CD14-positive monocyte (primary cell): ENCODE results near the gene SLC22A6. TPM values are rescaled to one million over a fixed set of nuclear protein-coding genes. Genes with fewer than 3 reads are reported as not detected.

ENCODE experiments used
- DNase-seq, 3 donors: peaks; one replicate each; pipeline ENCODE4 v3.0.0-alpha.2; 2011 to 2022
- H2AFZ ChIP-seq: 2 replicates; pipeline ENCODE4 v1.6.0; 2012; ENCODE audit warnings: mild to moderate bottlenecking, low read depth, low read length, inconsistent platforms; ENCODE audit not compliant: insufficient read depth, poor library complexity, severe bottlenecking
- H3K27ac ChIP-seq, 2 donors: 1 replicate in 1 of 2; 2 replicates in 1 of 2; pipeline ENCODE4 v1.5.1; 2012 to 2013; ENCODE audit warnings: low read length in 2 of 2, control low read depth in 1 of 2, inconsistent platforms in 1 of 2, low read depth in 1 of 2, mild to moderate bottlenecking in 1 of 2
- H3K27me3 ChIP-seq, 2 donors: one replicate each; pipeline versions ENCODE4 v1.6.0 to v1.6.1; 2011 to 2013; ENCODE audit warnings: low read length in 2 of 2; ENCODE audit not compliant: control insufficient read depth in 2 of 2, insufficient read depth in 2 of 2
- H3K36me3 ChIP-seq, 2 donors: replicated peaks in 1 of 2; 1 replicate in 1 of 2; 2 replicates in 1 of 2; pipeline versions ENCODE4 v1.5.1 to v1.6.1; 2012 to 2013; ENCODE audit warnings: low read length in 2 of 2, control low read depth in 1 of 2, inconsistent platforms in 1 of 2, mild to moderate bottlenecking in 1 of 2; ENCODE audit not compliant: insufficient read depth in 2 of 2, control insufficient read depth in 1 of 2
- H3K4me1 ChIP-seq, 2 donors: 1 replicate in 1 of 2; 2 replicates in 1 of 2; pipeline versions ENCODE4 v1.5.1 to v1.6.1; 2012 to 2013; ENCODE audit warnings: low read length in 2 of 2, control low read depth in 1 of 2, inconsistent platforms in 1 of 2, mild to moderate bottlenecking in 1 of 2, moderate library complexity in 1 of 2; ENCODE audit not compliant: insufficient read depth in 2 of 2, control insufficient read depth in 1 of 2
- H3K4me2 ChIP-seq: replicated peaks from 2 replicates; pipeline ENCODE3; 2012; ENCODE audit warnings: low read length, moderate library complexity, mild to moderate bottlenecking; ENCODE audit not compliant: poor library complexity, severe bottlenecking; ENCODE audit errors: extremely low read depth
- H3K4me3 ChIP-seq, 3 experiments: fragments of 200-600 bp in 1 of 3; sonication (generic) in 1 of 3; replicated peaks in 1 of 3; 1 replicate in 2 of 3; 2 replicates in 1 of 3; pipeline ENCODE4 v1.5.1; 2011 to 2013; ENCODE audit warnings: low read length in 3 of 3, mild to moderate bottlenecking in 3 of 3, control low read depth in 2 of 3, low read depth in 2 of 3, inconsistent platforms in 1 of 3, moderate library complexity in 1 of 3
- H3K79me2 ChIP-seq: 2 replicates; pipeline ENCODE4 v1.6.0; 2012; ENCODE audit warnings: mild to moderate bottlenecking, control low read depth, inconsistent platforms, low read length, moderate library complexity; ENCODE audit not compliant: insufficient read depth
- H3K9ac ChIP-seq: 2 replicates; pipeline ENCODE4 v1.6.0; 2017; ENCODE audit warnings: low read length, mild to moderate bottlenecking; ENCODE audit not compliant: insufficient read depth, poor library complexity, severe bottlenecking
- H3K9me3 ChIP-seq, 2 donors: replicated peaks in 1 of 2; 1 replicate in 1 of 2; 2 replicates in 1 of 2; pipeline versions ENCODE4 v1.5.1 to v1.6.1; 2012 to 2013; ENCODE audit warnings: low read length in 2 of 2, control low read depth in 1 of 2; ENCODE audit not compliant: control insufficient read depth in 1 of 2, insufficient read depth in 1 of 2
- H4K20me1 ChIP-seq: 2 replicates; pipeline ENCODE4 v1.6.0; 2012; ENCODE audit warnings: mild to moderate bottlenecking, low read length, control low read depth, moderate library complexity; ENCODE audit not compliant: insufficient read depth
- H3K27ac Mint-ChIP-seq, 7 donors: one replicate each; pipeline ENCODE4 v1.8.0; 2020; ENCODE audit warnings: mild to moderate bottlenecking in 7 of 7, mixed read lengths in 7 of 7, moderate library complexity in 6 of 7, inconsistent platforms in 2 of 7
- H3K27me3 Mint-ChIP-seq, 3 donors: one replicate each; pipeline ENCODE4 v1.8.0; 2021 to 2022; ENCODE audit warnings: low read depth in 3 of 3, mild to moderate bottlenecking in 3 of 3, mixed read lengths in 3 of 3, moderate library complexity in 3 of 3, inconsistent platforms in 1 of 3
- H3K36me3 Mint-ChIP-seq, 2 donors: one replicate each; pipeline ENCODE4 v1.8.0; 2020; ENCODE audit warnings: mixed read lengths in 2 of 2, inconsistent platforms in 1 of 2, mild to moderate bottlenecking in 1 of 2
- H3K4me1 Mint-ChIP-seq: one replicate; pipeline ENCODE4 v1.8.0; 2020; ENCODE audit warnings: mild to moderate bottlenecking, mixed read lengths
- H3K4me3 Mint-ChIP-seq, 2 donors: one replicate each; pipeline ENCODE4 v1.8.0; 2020; ENCODE audit warnings: mild to moderate bottlenecking in 2 of 2, mixed read lengths in 2 of 2, moderate library complexity in 1 of 2
- H3K9me3 Mint-ChIP-seq, 7 donors: one replicate each; pipeline ENCODE4 v1.8.0; 2020 to 2022; ENCODE audit warnings: mixed read lengths in 7 of 7, mild to moderate bottlenecking in 6 of 7, moderate library complexity in 6 of 7, inconsistent platforms in 2 of 7
- CTCF ChIP-seq: fragments of 200-600 bp; IDR thresholded peaks from one replicate; pipeline ENCODE4 v1.8.0; 2022; ENCODE audit warnings: antibody characterized with exemption, mild to moderate bottlenecking
- WGBS: methylation state at CpG from one replicate; pipeline ENCODE4 v1.1.5; 2013; ENCODE audit warnings: missing lambda C conversion rate; ENCODE audit not compliant: insufficient coverage; 5-methylcytosine and 5-hydroxymethylcytosine counted together
- intact Hi-C, 2 donors: fragments of 100-400 bp; cut with micrococcal nuclease; formaldehyde crosslinking; loops; one replicate each; pipeline versions ENCODE4 v1.15.0 to v1.15.1; 2023
- polyA plus RNA-seq, 3 donors: library from polyadenylated mRNA; depleted of rRNA in 1 of 3; unstranded in 2 of 3; stranded (reverse) in 1 of 3; fragments of 300-500 nt in 2 of 3; fragments of >200 nt in 1 of 3; fragmentation: Illumina TruSeq in 2 of 3; gene quantifications; 1 replicate in 2 of 3; 2 replicates in 1 of 3; pipeline ENCODE4 v1.2.3, GENCODE V29; 2012 to 2021
- small RNA-seq: library from RNA; depleted of rRNA; stranded (forward); fragments of <200 nt; gene quantifications from one replicate; pipeline ENCODE3, GENCODE V24; 2012; ENCODE audit warnings: low read depth; ENCODE audit not compliant: insufficient read length

The SLC22A6 gene
- polyA plus RNA-seq, 3 donors, result not detected

- Histone ChIP-seq H3K4me1 (peaks cover 6 to 17% of the 10 kb centered on the region in 2 donors), H3K4me3 (no peak overlapping the region), H3K9ac (no peak overlapping the region), H3K4me2 (no peak overlapping the region), H4K20me1 (no peaks in the 10 kb centered on the region), H3K36me3 (no peaks in the 10 kb centered on the region), H3K79me2 (no peaks in the 10 kb centered on the region), H3K27ac (no peak overlapping the region), H2AFZ (no peak overlapping the region), H3K9me3 (peaks cover 0 to 30% of the 10 kb centered on the region in 2 donors), H3K27me3 (peaks cover 40 to 72% of the 10 kb centered on the region in 2 donors)
- H3K4me3 Mint-ChIP-seq, result peak overlapping the region in 1 of 2 donors; percentile 72
- H3K4me1 Mint-ChIP-seq, result peaks cover 20% of the 10 kb centered on the region
- TF ChIP-seq CTCF, result no peak
- WGBS, result 23% methylated on average over 5 of the region's 13 CpGs
- intact Hi-C loops, result no loop called here
- H3K27ac Mint-ChIP-seq, result no peak overlapping the region
- peaks cover 0 to 14% (median 4%) of the 10 kb centered on the region in 7 donors for H3K9me3 Mint-ChIP-seq
- peaks cover 71 to 77% (median 76%) of the 10 kb centered on the region in 3 donors for H3K27me3 Mint-ChIP-seq
- DNase-seq, result no peak
- H3K36me3 Mint-ChIP-seq, result no peaks in the 10 kb centered on the region
These were observed 56.8 kb downstream of the SLC22A6 start for GRCh38 chr11:62928011-62928410.

GRCh38 chr11:62926680-62927455, 57.9 kb downstream of the SLC22A6 start:
- peaks cover 6 to 17% of the 10 kb centered on the region in 2 donors for H3K4me1 ChIP-seq
- H3K9me3 ChIP-seq, result peaks cover 0 to 30% of the 10 kb centered on the region in 2 donors
- peaks cover 20% of the 10 kb centered on the region for H3K4me1 Mint-ChIP-seq
- no peak overlapping the region for H3K27ac Mint-ChIP-seq
- peaks cover 0 to 19% (median 4%) of the 10 kb centered on the region in 7 donors for H3K9me3 Mint-ChIP-seq
- H3K36me3 Mint-ChIP-seq, result no peaks in the 10 kb centered on the region
- H3K27me3 ChIP-seq, result peaks cover 43 to 84% of the 10 kb centered on the region in 2 donors
- DNase-seq, result no peak
- H3K9ac ChIP-seq, result no peak overlapping the region
- no peaks in the 10 kb centered on the region for H3K36me3 ChIP-seq
- no peak overlapping the region for H3K4me2 ChIP-seq
- WGBS, result 12% methylated on average over 35 of the region's 53 CpGs
- intact Hi-C loops, result no loop called here
- no peaks in the 10 kb centered on the region for H3K79me2 ChIP-seq
- H3K4me3 Mint-ChIP-seq, result peak overlapping the region in 1 of 2 donors; percentile 82
- H2AFZ ChIP-seq, result no peak overlapping the region
- no peak overlapping the region for H3K27ac ChIP-seq
- no peaks in the 10 kb centered on the region for H4K20me1 ChIP-seq
- H3K27me3 Mint-ChIP-seq, result peaks cover 82 to 88% (median 82%) of the 10 kb centered on the region in 3 donors
- no peak for TF ChIP-seq CTCF
- H3K4me3 ChIP-seq, result no peak overlapping the region

Small RNA genes within 50 kb of the gene (small RNA-seq; reads per million reads assigned to genes)
- gene RN7SL259P, result not detected

Other genes with a start within 250 kb of the SLC22A6 start
- gene ZBTB3, start 230.8 kb downstream of the SLC22A6 start, polyA plus RNA-seq, result 1 to 10 TPM; 1.7 to 4.5 (median 2.0) TPM
- 100 to 1,000 TPM; 162 to 243 (median 231) TPM for gene POLR2G, start 223.4 kb downstream of the SLC22A6 start, polyA plus RNA-seq
- 10 to 100 TPM in 1 of 3 donors, 1 to 10 TPM in 2; 5.1 to 35.5 (median 5.3) TPM for gene TAF6L, start 213.6 kb downstream of the SLC22A6 start, polyA plus RNA-seq
- gene TMEM179B, start 197.6 kb downstream of the SLC22A6 start, polyA plus RNA-seq, result 100 to 1,000 TPM in 2 of 3 donors, 10 to 100 TPM in 1; 95.8 to 236 (median 220) TPM
- 10 to 100 TPM in 2 of 3 donors, 1 to 10 TPM in 1; 5.7 to 20.4 (median 19.6) TPM for gene TMEM223, start 193.0 kb downstream of the SLC22A6 start, polyA plus RNA-seq
- gene NXF1, start 179.5 kb downstream of the SLC22A6 start, polyA plus RNA-seq, result 100 to 1,000 TPM in 1 of 3 donors, 10 to 100 TPM in 2; 50.1 to 748 (median 70.6) TPM
- gene STX5, start 152.9 kb downstream of the SLC22A6 start, polyA plus RNA-seq, result 10 to 100 TPM; 36.4 to 39.6 (median 38.5) TPM
- under 1 TPM in 1 of 3 donors, not detected in 2; 0.74 TPM for gene TEX54, start 152.1 kb downstream of the SLC22A6 start, polyA plus RNA-seq
- gene WDR74, start 145.4 kb downstream of the SLC22A6 start, polyA plus RNA-seq, result 10 to 100 TPM; 14.2 to 52.5 (median 18.4) TPM
- gene SLC3A2, start 104.1 kb downstream of the SLC22A6 start, polyA plus RNA-seq, result 100 to 1,000 TPM; 156 to 231 (median 189) TPM
- gene CHRM1, start 63.6 kb downstream of the SLC22A6 start, polyA plus RNA-seq, result not detected
- gene SLC22A8, start 30.9 kb upstream of the SLC22A6 start, polyA plus RNA-seq, result not detected
- gene SLC22A24, start 159.3 kb upstream of the SLC22A6 start, polyA plus RNA-seq, result not detected